ENCODE results near the gene RHNO1.

The RHNO1 gene

DNA sequence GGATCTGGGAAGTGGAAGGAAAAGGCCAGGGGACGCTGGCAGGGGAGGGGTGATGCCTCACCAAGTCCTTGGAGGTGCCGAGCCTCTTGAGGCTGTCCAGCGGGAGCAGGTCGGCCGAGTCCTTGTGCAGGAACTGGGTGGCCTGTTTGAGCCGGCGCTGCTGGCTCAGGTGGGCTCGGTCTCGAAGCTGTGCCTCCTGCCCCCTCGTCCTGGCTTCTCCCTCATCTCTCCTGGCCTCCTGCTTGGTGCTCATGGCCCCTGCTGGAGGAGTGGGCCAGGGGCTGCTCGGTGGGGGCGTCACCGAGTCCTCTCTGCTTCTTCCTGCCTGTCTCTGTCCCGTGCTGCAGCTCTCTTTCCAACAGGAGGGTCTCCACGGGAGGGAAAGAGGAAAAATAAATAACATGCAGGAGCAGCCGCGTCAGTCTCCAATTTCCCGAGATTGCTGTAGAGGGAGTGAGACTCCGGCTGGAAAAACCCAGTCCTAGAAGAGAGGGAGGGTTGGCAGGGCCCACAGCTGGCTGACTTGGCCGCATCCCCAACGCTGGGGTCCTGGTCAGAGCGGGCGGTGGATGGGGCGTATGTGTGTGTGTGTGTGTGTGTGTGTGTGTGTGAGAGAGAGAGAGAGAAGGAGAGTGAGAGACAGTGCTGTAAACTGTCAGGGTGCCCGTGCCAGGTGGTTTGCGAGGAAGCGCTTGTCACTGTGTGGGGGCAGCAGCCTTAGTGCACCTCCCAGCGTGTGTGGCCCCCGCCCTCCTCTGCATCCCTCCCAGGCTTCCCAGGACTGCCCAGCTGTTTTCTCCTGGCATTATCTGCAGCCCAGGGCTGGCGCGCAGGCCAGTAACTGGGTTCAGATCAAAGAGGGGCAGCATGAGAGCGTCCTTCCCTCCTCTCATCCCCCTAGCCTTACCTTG lies 42.2 kb upstream of the RHNO1 start, which contains the start of gene NRIP2:
Gene NRIP2 (minus strand): TSS at position 455 of the 911 bp plus-strand sequence. CDS start 52 bp downstream, at position 403.
- no peak within 1 kb of the TSS for H3K4me3 ChIP-seq (ENCODE audit: low read depth, low read length)
- no peak within 1 kb of the TSS for H3K27ac ChIP-seq (ENCODE audit: extremely low read depth, low read depth, low read length)
- POLR2A ChIA-PET: no interaction called here
- CTCF ChIA-PET: interaction anchor here (0.9 to 2.2 kb wide), 2 partner anchors 11 to 51 kb away, joined by 3 to 8 read pairs; no protein-coding TSS in a partner anchor
- no peaks in the 10 kb centered on the region for H3K4me1 ChIP-seq (ENCODE audit: control insufficient read depth, insufficient read depth, low read length)
- H3K9me3 ChIP-seq (ENCODE audit: control insufficient read depth, insufficient read depth, low read depth, low read length): no peaks in the 10 kb centered on the region
- peaks cover 0 to 24% of the 10 kb centered on the region in 2 experiments; a peak in 2 of 3 replicates for H3K36me3 ChIP-seq (ENCODE audit: control insufficient read depth in 2 of 2, insufficient read depth in 1 of 2, low read length in 2 of 2)
- TF ChIP-seq ZNF311 (tag by site-specific recombination; IDR thresholded peaks at IDR 0.05; ENCODE audit: borderline replicate concordance) (no peak), ZNF473 (tag by site-specific recombination; IDR thresholded peaks at IDR 0.05) (no peak), ZNF2 (tag by site-specific recombination; IDR thresholded peaks at IDR 0.05) (no peak), ZNF239 (tag by site-specific recombination; IDR thresholded peaks at IDR 0.05) (no peak), ZNF423 (tag by site-specific recombination; IDR thresholded peaks at IDR 0.05) (peak; percentile 31; the same call in 1 of the 2 replicates), ZNF416 (tag by site-specific recombination; IDR thresholded peaks at IDR 0.05) (no peak), ZNF610 (tag by site-specific recombination; IDR thresholded peaks at IDR 0.05; ENCODE audit: borderline replicate concordance) (no peak), REPIN1 (tag by site-specific recombination; IDR thresholded peaks at IDR 0.05; ENCODE audit: low read depth) (no peak), GLIS1 (tag by site-specific recombination; IDR thresholded peaks at IDR 0.05) (peak; percentile 82), ZXDB (tag by site-specific recombination; IDR thresholded peaks at IDR 0.05) (no peak), KLF16 (tag by site-specific recombination; IDR thresholded peaks at IDR 0.05) (no peak), ZNF202 (tag by site-specific recombination; IDR thresholded peaks at IDR 0.05; ENCODE audit: borderline replicate concordance) (no peak), ZNF677 (tag by site-specific recombination; IDR thresholded peaks at IDR 0.05) (no peak), WT1 (tag by site-specific recombination; IDR thresholded peaks at IDR 0.05) (no peak), HOXD13 (CRISPR knock-in tag; IDR thresholded peaks at IDR 0.05; ENCODE audit: borderline replicate concordance) (no peak), KLF9 (tag by site-specific recombination; IDR thresholded peaks at IDR 0.05; ENCODE audit: low read depth) (no peak), ZBTB20 (tag by site-specific recombination; IDR thresholded peaks at IDR 0.05) (no peak), ZNF132 (tag by site-specific recombination; IDR thresholded peaks at IDR 0.05; ENCODE audit: borderline replicate concordance) (no peak), ZNF404 (tag by site-specific recombination; IDR thresholded peaks at IDR 0.05) (no peak), ZFP69B (tag by site-specific recombination; IDR thresholded peaks at IDR 0.05) (no peak), YY2 (tag by site-specific recombination; IDR thresholded peaks at IDR 0.05) (no peak), MYNN (tag by site-specific recombination; IDR thresholded peaks at IDR 0.05; ENCODE audit: borderline replicate concordance) (no peak), PRDM1 (tag by site-specific recombination; IDR thresholded peaks at IDR 0.05) (no peak), SALL2 (tag by site-specific recombination; IDR thresholded peaks at IDR 0.05; ENCODE audit: borderline replicate concordance) (no peak), ZNF837 (tag by site-specific recombination; IDR thresholded peaks at IDR 0.05) (no peak), SCRT2 (tag by site-specific recombination; IDR thresholded peaks at IDR 0.05) (no peak), ZNF157 (tag by site-specific recombination; IDR thresholded peaks at IDR 0.05) (no peak), HOXA7 (CRISPR knock-in tag; IDR thresholded peaks at IDR 0.05; ENCODE audit: borderline replicate concordance) (no peak)
- TF ChIP-seq, protein P1, sequence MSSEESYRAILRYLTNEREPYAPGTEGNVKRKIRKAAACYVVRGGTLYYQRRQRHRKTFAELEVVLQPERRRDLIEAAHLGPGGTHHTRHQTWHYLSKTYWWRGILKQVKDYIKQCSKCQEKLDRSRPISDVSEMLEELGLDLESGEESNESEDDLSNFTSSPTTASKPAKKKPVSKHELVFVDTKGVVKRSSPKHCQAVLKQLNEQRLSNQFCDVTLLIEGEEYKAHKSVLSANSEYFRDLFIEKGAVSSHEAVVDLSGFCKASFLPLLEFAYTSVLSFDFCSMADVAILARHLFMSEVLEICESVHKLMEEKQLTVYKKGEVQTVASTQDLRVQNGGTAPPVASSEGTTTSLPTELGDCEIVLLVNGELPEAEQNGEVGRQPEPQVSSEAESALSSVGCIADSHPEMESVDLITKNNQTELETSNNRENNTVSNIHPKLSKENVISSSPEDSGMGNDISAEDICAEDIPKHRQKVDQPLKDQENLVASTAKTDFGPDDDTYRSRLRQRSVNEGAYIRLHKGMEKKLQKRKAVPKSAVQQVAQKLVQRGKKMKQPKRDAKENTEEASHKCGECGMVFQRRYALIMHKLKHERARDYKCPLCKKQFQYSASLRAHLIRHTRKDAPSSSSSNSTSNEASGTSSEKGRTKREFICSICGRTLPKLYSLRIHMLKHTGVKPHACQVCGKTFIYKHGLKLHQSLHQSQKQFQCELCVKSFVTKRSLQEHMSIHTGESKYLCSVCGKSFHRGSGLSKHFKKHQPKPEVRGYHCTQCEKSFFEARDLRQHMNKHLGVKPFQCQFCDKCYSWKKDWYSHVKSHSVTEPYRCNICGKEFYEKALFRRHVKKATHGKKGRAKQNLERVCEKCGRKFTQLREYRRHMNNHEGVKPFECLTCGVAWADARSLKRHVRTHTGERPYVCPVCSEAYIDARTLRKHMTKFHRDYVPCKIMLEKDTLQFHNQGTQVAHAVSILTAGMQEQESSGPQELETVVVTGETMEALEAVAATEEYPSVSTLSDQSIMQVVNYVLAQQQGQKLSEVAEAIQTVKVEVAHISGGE (tag by site-specific recombination; conservative IDR thresholded peaks at IDR 0.05; ENCODE audit: low read depth): no peak
- TF ChIP-seq, protein P2, sequence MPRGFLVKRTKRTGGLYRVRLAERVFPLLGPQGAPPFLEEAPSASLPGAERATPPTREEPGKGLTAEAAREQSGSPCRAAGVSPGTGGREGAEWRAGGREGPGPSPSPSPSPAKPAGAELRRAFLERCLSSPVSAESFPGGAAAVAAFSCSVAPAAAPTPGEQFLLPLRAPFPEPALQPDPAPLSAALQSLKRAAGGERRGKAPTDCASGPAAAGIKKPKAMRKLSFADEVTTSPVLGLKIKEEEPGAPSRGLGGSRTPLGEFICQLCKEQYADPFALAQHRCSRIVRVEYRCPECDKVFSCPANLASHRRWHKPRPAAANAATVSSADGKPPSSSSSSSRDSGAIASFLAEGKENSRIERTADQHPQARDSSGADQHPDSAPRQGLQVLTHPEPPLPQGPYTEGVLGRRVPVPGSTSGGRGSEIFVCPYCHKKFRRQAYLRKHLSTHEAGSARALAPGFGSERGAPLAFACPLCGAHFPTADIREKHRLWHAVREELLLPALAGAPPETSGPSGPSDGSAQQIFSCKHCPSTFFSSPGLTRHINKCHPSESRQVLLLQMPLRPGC (tag by site-specific recombination; IDR thresholded peaks at IDR 0.05): no peak
- TF ChIP-seq, protein P3, sequence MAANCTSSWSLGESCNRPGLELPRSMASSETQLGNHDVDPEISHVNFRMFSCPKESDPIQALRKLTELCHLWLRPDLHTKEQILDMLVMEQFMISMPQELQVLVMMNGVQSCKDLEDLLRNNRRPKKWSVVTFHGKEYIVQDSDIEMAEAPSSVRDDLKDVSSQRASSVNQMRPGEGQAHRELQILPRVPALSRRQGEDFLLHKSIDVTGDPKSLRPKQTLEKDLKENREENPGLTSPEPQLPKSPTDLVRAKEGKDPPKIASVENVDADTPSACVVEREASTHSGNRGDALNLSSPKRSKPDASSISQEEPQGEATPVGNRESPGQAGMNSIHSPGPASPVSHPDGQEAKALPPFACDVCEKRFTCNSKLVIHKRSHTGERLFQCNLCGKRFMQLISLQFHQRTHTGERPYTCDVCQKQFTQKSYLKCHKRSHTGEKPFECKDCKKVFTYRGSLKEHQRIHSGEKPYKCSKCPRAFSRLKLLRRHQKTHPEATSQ (tag by site-specific recombination; IDR thresholded peaks at IDR 0.05): no peak
- TF ChIP-seq, protein P4, sequence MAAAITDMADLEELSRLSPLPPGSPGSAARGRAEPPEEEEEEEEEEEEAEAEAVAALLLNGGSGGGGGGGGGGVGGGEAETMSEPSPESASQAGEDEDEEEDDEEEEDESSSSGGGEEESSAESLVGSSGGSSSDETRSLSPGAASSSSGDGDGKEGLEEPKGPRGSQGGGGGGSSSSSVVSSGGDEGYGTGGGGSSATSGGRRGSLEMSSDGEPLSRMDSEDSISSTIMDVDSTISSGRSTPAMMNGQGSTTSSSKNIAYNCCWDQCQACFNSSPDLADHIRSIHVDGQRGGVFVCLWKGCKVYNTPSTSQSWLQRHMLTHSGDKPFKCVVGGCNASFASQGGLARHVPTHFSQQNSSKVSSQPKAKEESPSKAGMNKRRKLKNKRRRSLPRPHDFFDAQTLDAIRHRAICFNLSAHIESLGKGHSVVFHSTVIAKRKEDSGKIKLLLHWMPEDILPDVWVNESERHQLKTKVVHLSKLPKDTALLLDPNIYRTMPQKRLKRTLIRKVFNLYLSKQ (tag by site-specific recombination; IDR thresholded peaks at IDR 0.05; ENCODE audit: borderline replicate concordance): no peak

Measured in HEK293 (cell line).